ENCODE measurements around the gene LHFPL3.

DNA sequence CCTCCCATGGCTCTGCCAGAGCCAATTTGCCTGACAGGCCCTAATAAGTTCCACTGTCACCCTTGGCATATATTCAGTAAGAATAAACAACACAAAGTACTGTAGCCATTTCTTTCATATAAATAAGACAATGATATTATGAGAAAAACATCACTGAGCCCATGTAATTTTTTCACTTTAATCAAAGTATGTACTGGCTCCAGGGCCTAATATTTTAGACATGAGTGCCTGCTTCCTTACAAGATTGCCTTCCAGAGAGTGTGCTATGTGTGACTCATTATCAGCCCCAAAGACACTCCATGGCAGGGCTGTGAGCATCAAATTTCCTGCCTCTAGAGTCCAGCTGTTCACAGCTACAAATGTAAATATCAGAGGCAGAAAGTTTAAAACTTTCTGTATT lies 297.6 kb downstream of the LHFPL3 start:
- TF ChIP-seq RCOR1 (IDR thresholded peaks at IDR 0.05; ENCODE audit: low read length) (no peak), EP300 (IDR thresholded peaks at IDR 0.05; ENCODE audit: borderline replicate concordance in 1 of 2, low read depth in 1 of 2, low read length in 1 of 2) (no peak), TAF1 (IDR thresholded peaks at IDR 0.05; ENCODE audit: borderline replicate concordance, low read depth, low read length) (no peak), SMC3 (IDR thresholded peaks at IDR 0.05; ENCODE audit: low read depth, low read length) (no peak), CHD2 (IDR thresholded peaks at IDR 0.05; ENCODE audit: low read length, partially characterized antibody) (no peak), GABPA (IDR thresholded peaks at IDR 0.05; ENCODE audit: low read depth) (no peak), YY1 (IDR thresholded peaks at IDR 0.05; ENCODE audit: low read depth) (no peak), POLR2AphosphoS5 (IDR thresholded peaks at IDR 0.05; ENCODE audit: low read depth, low read length) (no peak), NFIC (IDR thresholded peaks at IDR 0.05; ENCODE audit: borderline replicate concordance) (no peak)
- TF ChIP-seq, protein P1, sequence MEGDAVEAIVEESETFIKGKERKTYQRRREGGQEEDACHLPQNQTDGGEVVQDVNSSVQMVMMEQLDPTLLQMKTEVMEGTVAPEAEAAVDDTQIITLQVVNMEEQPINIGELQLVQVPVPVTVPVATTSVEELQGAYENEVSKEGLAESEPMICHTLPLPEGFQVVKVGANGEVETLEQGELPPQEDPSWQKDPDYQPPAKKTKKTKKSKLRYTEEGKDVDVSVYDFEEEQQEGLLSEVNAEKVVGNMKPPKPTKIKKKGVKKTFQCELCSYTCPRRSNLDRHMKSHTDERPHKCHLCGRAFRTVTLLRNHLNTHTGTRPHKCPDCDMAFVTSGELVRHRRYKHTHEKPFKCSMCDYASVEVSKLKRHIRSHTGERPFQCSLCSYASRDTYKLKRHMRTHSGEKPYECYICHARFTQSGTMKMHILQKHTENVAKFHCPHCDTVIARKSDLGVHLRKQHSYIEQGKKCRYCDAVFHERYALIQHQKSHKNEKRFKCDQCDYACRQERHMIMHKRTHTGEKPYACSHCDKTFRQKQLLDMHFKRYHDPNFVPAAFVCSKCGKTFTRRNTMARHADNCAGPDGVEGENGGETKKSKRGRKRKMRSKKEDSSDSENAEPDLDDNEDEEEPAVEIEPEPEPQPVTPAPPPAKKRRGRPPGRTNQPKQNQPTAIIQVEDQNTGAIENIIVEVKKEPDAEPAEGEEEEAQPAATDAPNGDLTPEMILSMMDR (IDR thresholded peaks at IDR 0.05), result no peak
- TF ChIP-seq, protein P2, sequence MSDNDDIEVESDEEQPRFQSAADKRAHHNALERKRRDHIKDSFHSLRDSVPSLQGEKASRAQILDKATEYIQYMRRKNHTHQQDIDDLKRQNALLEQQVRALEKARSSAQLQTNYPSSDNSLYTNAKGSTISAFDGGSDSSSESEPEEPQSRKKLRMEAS (IDR thresholded peaks at IDR 0.05; ENCODE audit: low read depth), result no peak
- TF ChIP-seq, protein P3, sequence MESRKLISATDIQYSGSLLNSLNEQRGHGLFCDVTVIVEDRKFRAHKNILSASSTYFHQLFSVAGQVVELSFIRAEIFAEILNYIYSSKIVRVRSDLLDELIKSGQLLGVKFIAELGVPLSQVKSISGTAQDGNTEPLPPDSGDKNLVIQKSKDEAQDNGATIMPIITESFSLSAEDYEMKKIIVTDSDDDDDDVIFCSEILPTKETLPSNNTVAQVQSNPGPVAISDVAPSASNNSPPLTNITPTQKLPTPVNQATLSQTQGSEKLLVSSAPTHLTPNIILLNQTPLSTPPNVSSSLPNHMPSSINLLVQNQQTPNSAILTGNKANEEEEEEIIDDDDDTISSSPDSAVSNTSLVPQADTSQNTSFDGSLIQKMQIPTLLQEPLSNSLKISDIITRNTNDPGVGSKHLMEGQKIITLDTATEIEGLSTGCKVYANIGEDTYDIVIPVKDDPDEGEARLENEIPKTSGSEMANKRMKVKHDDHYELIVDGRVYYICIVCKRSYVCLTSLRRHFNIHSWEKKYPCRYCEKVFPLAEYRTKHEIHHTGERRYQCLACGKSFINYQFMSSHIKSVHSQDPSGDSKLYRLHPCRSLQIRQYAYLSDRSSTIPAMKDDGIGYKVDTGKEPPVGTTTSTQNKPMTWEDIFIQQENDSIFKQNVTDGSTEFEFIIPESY (IDR thresholded peaks at IDR 0.05; ENCODE audit: borderline replicate concordance, low read depth), result no peak
- TF ChIP-seq, protein P4, sequence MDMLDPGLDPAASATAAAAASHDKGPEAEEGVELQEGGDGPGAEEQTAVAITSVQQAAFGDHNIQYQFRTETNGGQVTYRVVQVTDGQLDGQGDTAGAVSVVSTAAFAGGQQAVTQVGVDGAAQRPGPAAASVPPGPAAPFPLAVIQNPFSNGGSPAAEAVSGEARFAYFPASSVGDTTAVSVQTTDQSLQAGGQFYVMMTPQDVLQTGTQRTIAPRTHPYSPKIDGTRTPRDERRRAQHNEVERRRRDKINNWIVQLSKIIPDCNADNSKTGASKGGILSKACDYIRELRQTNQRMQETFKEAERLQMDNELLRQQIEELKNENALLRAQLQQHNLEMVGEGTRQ (IDR thresholded peaks at IDR 0.05; ENCODE audit: borderline replicate concordance, low read depth, low read length), result no peak

Measured in SK-N-SH (cell line).